GM12864 (cell line): ENCODE results near the gene SIM2.

Source experiments
- DNase-seq: peaks from one replicate; pipeline ENCODE4 v3.0.0-alpha.2; 2011; ENCODE audit warnings: low read depth
- H3K4me3 ChIP-seq: 2 replicates; pipeline ENCODE4 v1.5.1; 2011; ENCODE audit warnings: mild to moderate bottlenecking, low read depth, low read length, control low read depth
- TF ChIP-seq, protein P1 (sequence below): IDR thresholded peaks from 2 replicates; pipeline ENCODE4 v1.5.1; 2011; ENCODE audit warnings: low read depth, mild to moderate bottlenecking, moderate library complexity, low read length, control low read depth, inconsistent platforms; ENCODE audit errors: missing control alignments

SIM2 gene

DNA sequence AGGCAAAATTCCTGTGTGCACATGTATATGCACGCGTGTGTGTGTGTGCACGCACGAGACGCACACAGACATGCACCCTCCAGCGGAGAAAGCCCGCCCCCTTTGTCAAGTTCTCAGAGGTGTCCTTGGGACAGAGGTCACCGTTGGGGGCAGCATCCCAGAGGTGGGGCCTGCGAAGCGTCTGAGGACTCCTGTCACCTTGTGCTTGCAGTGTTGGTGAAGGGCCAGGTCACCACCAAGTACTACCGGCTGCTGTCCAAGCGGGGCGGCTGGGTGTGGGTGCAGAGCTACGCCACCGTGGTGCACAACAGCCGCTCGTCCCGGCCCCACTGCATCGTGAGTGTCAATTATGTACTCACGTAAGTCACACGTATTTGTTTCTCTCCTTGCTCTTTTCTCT, 42.6 kb downstream of the SIM2 start:
- DNase-seq, result no peak
- no peak overlapping the region for H3K4me3 ChIP-seq
- TF ChIP-seq, protein P1, sequence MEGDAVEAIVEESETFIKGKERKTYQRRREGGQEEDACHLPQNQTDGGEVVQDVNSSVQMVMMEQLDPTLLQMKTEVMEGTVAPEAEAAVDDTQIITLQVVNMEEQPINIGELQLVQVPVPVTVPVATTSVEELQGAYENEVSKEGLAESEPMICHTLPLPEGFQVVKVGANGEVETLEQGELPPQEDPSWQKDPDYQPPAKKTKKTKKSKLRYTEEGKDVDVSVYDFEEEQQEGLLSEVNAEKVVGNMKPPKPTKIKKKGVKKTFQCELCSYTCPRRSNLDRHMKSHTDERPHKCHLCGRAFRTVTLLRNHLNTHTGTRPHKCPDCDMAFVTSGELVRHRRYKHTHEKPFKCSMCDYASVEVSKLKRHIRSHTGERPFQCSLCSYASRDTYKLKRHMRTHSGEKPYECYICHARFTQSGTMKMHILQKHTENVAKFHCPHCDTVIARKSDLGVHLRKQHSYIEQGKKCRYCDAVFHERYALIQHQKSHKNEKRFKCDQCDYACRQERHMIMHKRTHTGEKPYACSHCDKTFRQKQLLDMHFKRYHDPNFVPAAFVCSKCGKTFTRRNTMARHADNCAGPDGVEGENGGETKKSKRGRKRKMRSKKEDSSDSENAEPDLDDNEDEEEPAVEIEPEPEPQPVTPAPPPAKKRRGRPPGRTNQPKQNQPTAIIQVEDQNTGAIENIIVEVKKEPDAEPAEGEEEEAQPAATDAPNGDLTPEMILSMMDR, result no peak

DNA sequence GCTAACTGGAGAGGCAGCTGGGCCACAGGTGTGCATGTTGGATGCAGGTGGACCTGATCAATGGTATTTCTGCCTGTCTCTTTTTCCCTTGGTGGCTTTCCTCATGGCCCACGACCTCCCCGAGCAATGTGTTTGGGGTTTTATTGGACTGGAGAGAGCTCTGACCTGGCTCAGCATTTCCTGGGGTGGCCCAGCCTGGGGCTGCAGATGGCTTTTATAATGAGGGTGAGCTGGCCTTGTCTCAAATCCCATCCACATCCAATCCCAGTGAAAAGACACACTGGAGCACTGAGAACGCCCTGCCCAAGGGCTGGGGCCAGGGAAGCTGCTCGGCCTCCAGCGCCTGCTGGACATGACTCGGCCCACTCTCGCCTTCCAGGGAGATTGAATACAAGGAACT, 44.1 kb downstream of the SIM2 start:
- no peak overlapping the region for H3K4me3 ChIP-seq
- DNase-seq, result no peak
- TF ChIP-seq, protein P1, result no peak

DNA sequence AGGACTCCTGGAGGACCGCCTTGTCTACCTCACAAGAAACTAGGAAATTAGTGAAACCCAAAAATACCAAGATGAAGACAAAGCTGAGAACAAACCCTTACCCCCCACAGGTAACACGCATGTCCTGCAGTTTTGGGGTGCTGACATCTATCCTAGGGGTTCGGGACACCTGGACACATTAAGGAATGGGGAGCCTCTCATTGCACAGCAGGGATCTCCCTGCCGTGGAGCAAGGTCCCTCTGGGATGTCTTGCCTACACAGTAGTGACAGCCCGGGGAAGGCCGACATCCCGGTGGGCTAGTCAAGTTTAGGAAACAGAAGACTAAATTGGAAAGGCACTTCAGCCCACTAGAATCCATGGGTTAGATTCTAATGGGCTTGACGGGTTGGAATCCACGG, 44.5 kb downstream of the SIM2 start:
- TF ChIP-seq, protein P1, result no peak
- DNase-seq, result no peak
- H3K4me3 ChIP-seq, result no peak overlapping the region

DNA sequence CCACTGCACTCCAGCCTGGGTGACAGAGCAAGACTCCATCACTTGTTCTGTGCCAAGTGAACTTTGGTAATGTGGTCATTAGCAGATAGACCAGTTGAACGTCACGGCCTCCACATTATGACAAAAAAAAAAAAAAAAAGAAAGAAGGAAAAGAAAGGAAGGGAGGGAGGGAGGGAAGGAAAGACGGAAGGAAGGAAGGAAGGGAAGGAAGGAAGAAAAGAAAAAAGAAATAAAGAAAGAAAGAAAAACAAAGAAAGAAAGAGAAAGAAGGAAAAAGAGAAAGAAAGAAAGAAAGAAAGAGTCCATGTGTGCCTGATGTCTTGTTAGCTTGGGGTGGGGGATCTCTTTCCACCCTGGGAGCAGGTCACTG, 45.3 kb downstream of the SIM2 start:
- no peak overlapping the region for H3K4me3 ChIP-seq
- TF ChIP-seq, protein P1, result no peak
- DNase-seq, result no peak

DNA sequence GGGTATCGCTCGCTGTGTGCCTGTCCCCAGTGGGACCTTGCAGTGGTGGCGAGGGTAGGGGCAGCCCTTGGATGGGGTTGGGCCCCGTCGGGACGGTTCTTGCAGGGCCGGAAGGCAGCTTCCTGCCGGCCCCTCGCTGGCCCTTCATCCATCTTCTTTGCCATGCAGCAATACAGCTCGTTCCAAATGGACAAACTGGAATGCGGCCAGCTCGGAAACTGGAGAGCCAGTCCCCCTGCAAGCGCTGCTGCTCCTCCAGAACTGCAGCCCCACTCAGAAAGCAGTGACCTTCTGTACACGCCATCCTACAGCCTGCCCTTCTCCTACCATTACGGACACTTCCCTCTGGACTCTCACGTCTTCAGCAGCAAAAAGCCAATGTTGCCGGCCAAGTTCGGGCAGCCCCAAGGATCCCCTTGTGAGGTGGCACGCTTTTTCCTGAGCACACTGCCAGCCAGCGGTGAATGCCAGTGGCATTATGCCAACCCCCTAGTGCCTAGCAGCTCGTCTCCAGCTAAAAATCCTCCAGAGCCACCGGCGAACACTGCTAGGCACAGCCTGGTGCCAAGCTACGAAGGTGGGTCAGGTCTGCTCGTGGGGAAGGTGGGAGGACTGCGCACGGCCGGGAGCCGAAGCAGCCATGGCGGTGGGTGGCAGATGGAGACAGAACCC, 45.8 kb downstream of the SIM2 start:
- TF ChIP-seq, protein P1, result no peak
- no peak overlapping the region for H3K4me3 ChIP-seq
- no peak for DNase-seq

DNA sequence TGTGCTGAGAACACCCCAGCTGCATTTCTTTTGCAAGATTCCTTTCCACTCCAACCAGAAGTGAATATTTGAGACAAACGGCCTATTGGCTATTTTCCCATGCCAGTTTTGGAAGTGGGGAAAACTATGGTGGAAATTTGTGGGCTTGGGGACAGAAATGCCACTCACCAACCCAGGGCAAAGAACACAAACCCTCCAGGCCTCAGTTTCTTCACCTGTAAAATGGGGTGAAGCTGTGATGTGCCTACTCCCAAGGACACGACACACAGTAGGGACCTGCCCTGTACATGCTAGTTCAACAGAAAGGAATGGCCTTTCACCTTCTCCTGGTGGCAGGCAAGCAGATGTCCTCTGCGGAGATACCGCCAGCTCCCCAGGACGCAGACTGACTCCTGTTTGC, 46.5 kb downstream of the SIM2 start:
- DNase-seq, result no peak
- TF ChIP-seq, protein P1, result no peak
- no peak overlapping the region for H3K4me3 ChIP-seq
